Stomach (tissue), 9 donors: Measurements from ENCODE around the gene HUNK. TPM values are rescaled to one million over a fixed set of nuclear protein-coding genes. Genes with fewer than 3 reads are reported as not detected.
"Not testable (repeated sequence)": the region's sequence is repeated elsewhere in the genome, so short reads cannot be mapped to it uniquely, and the experiment has no call there.

Experiments
- DNase-seq, 2 donors: peaks; one replicate each; pipeline versions ENCODE4 v3.0.0 to v3.0.0-alpha.2; 2013 to 2019
- H3K27ac ChIP-seq, 5 donors: fragments of 200-600 bp in 4 of 5; sonication (generic) in 4 of 5; one replicate each; pipeline ENCODE4 v1.5.1; 2013 to 2019; ENCODE audit warnings: mild to moderate bottlenecking in 1 of 5, moderate library complexity in 1 of 5
- H3K27me3 ChIP-seq, 3 donors: fragments of 200-600 bp; sonication (generic); one replicate each; pipeline ENCODE4 v1.5.1; 2017 to 2019; ENCODE audit warnings: mixed run types in 1 of 3
- H3K36me3 ChIP-seq, 4 donors: fragments of 200-600 bp; sonication (generic); 1 replicate in 3 of 4; 2 replicates in 1 of 4; pipeline ENCODE4 v1.5.1; 2016 to 2019
- H3K4me1 ChIP-seq, 4 donors: fragments of 200-600 bp; sonication (generic); one replicate each; pipeline ENCODE4 v1.5.1; 2016 to 2019
- H3K4me3 ChIP-seq, 4 donors: fragments of 200-600 bp; sonication (generic) in 3 of 4; one replicate each; pipeline ENCODE4 v1.5.1; 2016 to 2019; ENCODE audit warnings: mild to moderate bottlenecking in 1 of 4
- H3K9me3 ChIP-seq, 4 donors: fragments of 200-600 bp; sonication (generic); one replicate each; pipeline ENCODE4 v1.5.1; 2016 to 2019
- EP300 ChIP-seq: sonication (generic); formaldehyde crosslinking; IDR thresholded peaks from one replicate; pipeline ENCODE4 v1.6.1; 2017; ENCODE audit warnings: antibody characterized with exemption
- POLR2A ChIP-seq, 4 donors: fragments of 450-650 bp; IDR thresholded peaks; one replicate each; pipeline ENCODE4 v1.6.1; 2016; ENCODE audit warnings: antibody characterized with exemption in 4 of 4, control low read depth in 2 of 4, mild to moderate bottlenecking in 1 of 4, moderate library complexity in 1 of 4
- POLR2AphosphoS5 ChIP-seq, 3 donors: sonication (generic); formaldehyde crosslinking; IDR thresholded peaks; one replicate each; pipeline ENCODE4 v1.6.1; 2016; ENCODE audit warnings: antibody characterized with exemption in 3 of 3
- WGBS, 5 donors: extraction: QIAGEN DNeasy Blood & Tissue Kit in 3 of 5; methylation state at CpG; one replicate each; pipeline versions ENCODE4 v1.1.5 to v1.1.7; 2013 to 2018; 5-methylcytosine and 5-hydroxymethylcytosine counted together
- intact Hi-C: fragments of 100-400 bp; cut with DNase I; formaldehyde crosslinking; loops from one replicate; pipeline ENCODE4 v1.15.1; 2023; ENCODE audit warnings: low total_unique reads
- polyA plus RNA-seq, 3 donors: library from polyadenylated mRNA; stranded (reverse); fragments of 200-250 nt; gene quantifications; one replicate each; pipeline ENCODE4 v1.2.3, GENCODE V29; 2013
- total RNA-seq, 5 donors: library from RNA; depleted of rRNA; stranded (reverse); fragments of >200 nt; gene quantifications; one replicate each; pipeline versions ENCODE4 v1.1.0 to v1.2.3, GENCODE V29; 2014 to 2016
- TF ChIP-seq, protein P1 (sequence below), 7 experiments: fragments of 450-650 bp in 4 of 7; fragments of 200-600 bp in 3 of 7; sonication (generic) in 3 of 7; IDR thresholded peaks; one replicate each; pipeline ENCODE4 v1.5.1; 2016 to 2019; ENCODE audit warnings: antibody characterized with exemption in 7 of 7, control low read depth in 2 of 7, mild to moderate bottlenecking in 1 of 7
- donor health status: healthy with polysubstance abuse.
- donor health status: Bipolar disorder and iron deficiency.
- donor health status: healthy.

HUNK gene
- total and polyA plus RNA-seq, 8 donors, result 0.13 to 4.1 (median 1.3) TPM; not detected in 2

DNA sequence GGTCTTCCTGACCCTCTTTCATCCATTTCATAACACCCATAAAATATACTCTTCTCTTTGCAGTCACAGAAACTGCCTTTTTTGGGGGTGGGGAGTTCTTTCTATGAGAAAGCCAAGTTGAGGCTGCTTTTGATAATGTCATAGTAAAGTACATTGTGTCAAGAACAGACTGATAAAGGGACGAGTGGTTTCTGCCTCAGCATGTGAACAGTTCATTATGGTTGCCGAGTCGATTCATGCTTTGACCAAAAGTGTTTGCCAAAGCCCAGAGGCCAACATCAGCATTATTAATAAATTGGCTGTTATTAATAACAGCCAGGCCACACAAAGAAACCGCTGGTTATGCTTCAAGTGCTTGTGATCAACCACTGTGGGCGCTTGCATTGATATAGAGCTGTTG lies 162.0 kb downstream of the HUNK start:
- TF ChIP-seq POLR2A (IDR thresholded peaks at IDR 0.05) (no peak), EP300 (no peak), POLR2AphosphoS5 (IDR thresholded peaks at IDR 0.05) (no peak)
- TF ChIP-seq, protein P1, sequence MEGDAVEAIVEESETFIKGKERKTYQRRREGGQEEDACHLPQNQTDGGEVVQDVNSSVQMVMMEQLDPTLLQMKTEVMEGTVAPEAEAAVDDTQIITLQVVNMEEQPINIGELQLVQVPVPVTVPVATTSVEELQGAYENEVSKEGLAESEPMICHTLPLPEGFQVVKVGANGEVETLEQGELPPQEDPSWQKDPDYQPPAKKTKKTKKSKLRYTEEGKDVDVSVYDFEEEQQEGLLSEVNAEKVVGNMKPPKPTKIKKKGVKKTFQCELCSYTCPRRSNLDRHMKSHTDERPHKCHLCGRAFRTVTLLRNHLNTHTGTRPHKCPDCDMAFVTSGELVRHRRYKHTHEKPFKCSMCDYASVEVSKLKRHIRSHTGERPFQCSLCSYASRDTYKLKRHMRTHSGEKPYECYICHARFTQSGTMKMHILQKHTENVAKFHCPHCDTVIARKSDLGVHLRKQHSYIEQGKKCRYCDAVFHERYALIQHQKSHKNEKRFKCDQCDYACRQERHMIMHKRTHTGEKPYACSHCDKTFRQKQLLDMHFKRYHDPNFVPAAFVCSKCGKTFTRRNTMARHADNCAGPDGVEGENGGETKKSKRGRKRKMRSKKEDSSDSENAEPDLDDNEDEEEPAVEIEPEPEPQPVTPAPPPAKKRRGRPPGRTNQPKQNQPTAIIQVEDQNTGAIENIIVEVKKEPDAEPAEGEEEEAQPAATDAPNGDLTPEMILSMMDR (IDR thresholded peaks at IDR 0.05), result no peak
- 70 to 84% (median 77%) methylated on average over 5 of the region's 5 CpGs for WGBS, 5 donors
- Histone ChIP-seq H3K9me3 (no peaks in the 10 kb centered on the region), H3K4me1 (no peaks in the 10 kb centered on the region), H3K27me3 (no peaks in the 10 kb centered on the region), H3K27ac (no peak overlapping the region), H3K36me3 (no peaks in the 10 kb centered on the region), H3K4me3 (no peak overlapping the region)
- intact Hi-C loops, result no loop called here
- no peak for DNase-seq

DNA sequence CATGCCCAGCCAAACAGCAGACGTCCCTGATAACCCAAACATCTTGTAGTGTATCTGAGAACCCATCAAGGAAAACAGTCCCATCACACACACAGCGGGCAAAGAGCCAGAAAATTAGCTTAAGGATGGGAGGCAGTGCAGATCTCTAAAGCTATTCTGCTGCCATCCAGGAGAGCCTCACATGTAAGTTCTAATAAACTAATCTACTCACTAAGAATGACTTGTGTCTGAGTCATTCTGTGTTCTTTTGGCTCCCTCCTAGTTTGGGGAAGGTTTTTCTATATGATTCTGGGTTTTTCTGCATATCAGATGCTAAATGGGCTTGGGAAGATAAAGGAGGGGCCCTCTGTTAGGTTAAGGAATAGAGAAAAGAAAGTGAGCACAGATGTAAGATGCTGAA lies 162.8 kb downstream of the HUNK start:
- Histone ChIP-seq H3K36me3 (no peaks in the 10 kb centered on the region), H3K9me3 (no peaks in the 10 kb centered on the region), H3K27ac (no peak overlapping the region), H3K4me3 (no peak overlapping the region), H3K4me1 (no peaks in the 10 kb centered on the region), H3K27me3 (no peaks in the 10 kb centered on the region)
- no peak for DNase-seq
- intact Hi-C loops, result no loop called here
- WGBS, 5 donors, result 66 to 84% (median 77%) methylated on average over 2 of the region's 2 CpGs
- TF ChIP-seq, protein P1 (IDR thresholded peaks at IDR 0.05), result no peak
- no peak for TF ChIP-seq POLR2A (IDR thresholded peaks at IDR 0.05)
- no peak for TF ChIP-seq EP300
- no peak for TF ChIP-seq POLR2AphosphoS5 (IDR thresholded peaks at IDR 0.05)

DNA sequence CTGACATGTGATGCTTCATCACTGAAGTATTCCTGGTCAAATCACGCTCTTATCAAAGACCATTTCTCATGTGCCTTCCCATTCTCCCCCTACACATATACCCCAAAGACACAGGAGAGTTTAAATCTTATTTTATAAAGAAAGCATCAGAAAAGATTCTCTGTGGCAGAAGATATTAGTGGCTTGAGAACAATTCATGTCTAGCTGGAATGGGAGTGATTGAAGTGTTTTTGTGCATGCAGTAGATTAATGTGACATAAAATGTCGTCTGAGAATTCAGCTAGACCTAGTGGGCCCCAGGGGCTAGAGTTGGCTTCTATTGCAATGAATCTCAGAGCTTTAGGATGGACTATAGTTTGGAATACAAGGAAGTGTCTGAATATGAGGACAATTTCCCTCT lies 163.9 kb downstream of the HUNK start:
- 72 to 90% (median 81%) methylated on average over 2 of the region's 2 CpGs for WGBS, 5 donors
- H3K36me3 ChIP-seq, result no peaks in the 10 kb centered on the region
- intact Hi-C loops, result no loop called here

DNA sequence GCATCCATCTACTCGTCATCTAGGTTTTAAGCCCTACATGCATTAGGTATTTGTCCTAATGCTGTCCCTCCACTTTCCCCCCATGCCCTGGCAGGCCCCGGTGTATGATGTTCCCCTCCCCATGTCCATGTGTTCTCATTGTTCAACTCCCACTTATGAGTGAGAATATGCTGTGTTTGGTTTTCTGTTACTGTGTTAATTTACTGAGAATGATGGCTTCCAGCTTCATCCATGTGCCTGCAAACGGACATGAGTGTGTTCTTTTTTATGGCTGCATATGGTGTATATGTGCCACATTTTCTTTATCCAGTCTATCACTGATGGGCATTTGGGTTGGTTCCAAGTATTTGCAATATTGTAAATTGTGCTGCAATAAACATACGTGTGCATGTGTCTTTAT lies 165.9 kb downstream of the HUNK start:
- H3K4me3 ChIP-seq, H3K27me3 ChIP-seq, intact Hi-C loops, H3K9me3 ChIP-seq, H3K27ac ChIP-seq, H3K4me1 ChIP-seq, H3K36me3 ChIP-seq, DNase-seq: not testable (repeated sequence)
- 83 to 92% (median 87%) methylated on average over 4 of the region's 4 CpGs for WGBS, 5 donors

More for the DNA sequence above, 163.9 kb downstream of the HUNK start:
- Histone ChIP-seq H3K9me3 (no peaks in the 10 kb centered on the region), H3K27ac (no peak overlapping the region), H3K27me3 (no peaks in the 10 kb centered on the region), H3K4me1 (no peaks in the 10 kb centered on the region), H3K4me3 (no peak overlapping the region)
- no peak for TF ChIP-seq POLR2A (IDR thresholded peaks at IDR 0.05)
- no peak for DNase-seq

DNA sequence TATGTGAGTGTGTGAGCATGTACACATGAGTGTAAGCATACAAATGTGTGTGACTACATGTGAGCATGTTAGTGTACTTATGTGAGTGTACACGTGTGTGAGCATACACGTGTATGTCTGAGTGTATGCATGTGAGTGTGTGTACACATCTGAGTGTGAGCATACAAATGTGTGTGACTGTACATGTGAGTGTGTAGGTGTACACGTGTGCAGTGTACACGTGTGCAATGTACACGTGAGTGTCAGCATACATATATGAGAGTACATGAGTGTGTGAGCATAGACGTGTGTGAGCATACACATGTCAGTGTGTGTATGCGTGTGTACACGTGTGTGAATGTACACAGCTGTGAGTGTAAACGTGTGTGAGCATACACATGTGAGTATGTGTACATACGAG lies 170.6 kb downstream of the HUNK start:
- DNase-seq, result no peak
- Histone ChIP-seq H3K27me3 (no peaks in the 10 kb centered on the region), H3K36me3 (no peaks in the 10 kb centered on the region), H3K4me1 (no peaks in the 10 kb centered on the region), H3K27ac (no peak overlapping the region), H3K9me3 (no peaks in the 10 kb centered on the region), H3K4me3 (no peak overlapping the region)
- 90 to 95% (median 91%) methylated on average over 10 of the region's 10 CpGs for WGBS, 5 donors
- intact Hi-C loops, result no loop called here
- TF ChIP-seq, protein P1 (IDR thresholded peaks at IDR 0.05), result no peak
- TF ChIP-seq EP300 (no peak), POLR2A (IDR thresholded peaks at IDR 0.05) (no peak), POLR2AphosphoS5 (IDR thresholded peaks at IDR 0.05) (no peak)
